Muscle layer of duodenum (tissue), 2 donors: ENCODE measurements around the gene PRKCQ.

Source experiments
- H3K27ac ChIP-seq: one replicate; pipeline ENCODE4 v1.7.0; 2013; ENCODE audit warnings: mild to moderate bottlenecking, low read length
- H3K27me3 ChIP-seq: one replicate; pipeline ENCODE4 v1.7.0; 2013; ENCODE audit warnings: low read depth, mild to moderate bottlenecking, control low read depth, low read length
- H3K36me3 ChIP-seq, 2 donors: one replicate each; pipeline ENCODE4 v1.7.0; 2013; ENCODE audit warnings: low read length in 2 of 2, control low read depth in 1 of 2, mild to moderate bottlenecking in 1 of 2; ENCODE audit not compliant: insufficient read depth in 2 of 2, control insufficient read depth in 1 of 2
- H3K4me1 ChIP-seq, 2 donors: one replicate each; pipeline ENCODE4 v1.7.0; 2013; ENCODE audit warnings: low read length in 2 of 2, mild to moderate bottlenecking in 2 of 2, control low read depth in 1 of 2, moderate library complexity in 1 of 2; ENCODE audit not compliant: insufficient read depth in 2 of 2, control insufficient read depth in 1 of 2
- H3K4me3 ChIP-seq, 2 donors: one replicate each; pipeline ENCODE4 v1.7.0; 2013; ENCODE audit warnings: low read length in 2 of 2, low read depth in 1 of 2, mild to moderate bottlenecking in 1 of 2
- H3K9me3 ChIP-seq, 2 donors: one replicate each; pipeline ENCODE4 v1.7.0; 2013; ENCODE audit warnings: low read length in 2 of 2, control low read depth in 1 of 2, mild to moderate bottlenecking in 1 of 2; ENCODE audit not compliant: control insufficient read depth in 1 of 2
- donor health status: healthy.

PRKCQ gene

DNA sequence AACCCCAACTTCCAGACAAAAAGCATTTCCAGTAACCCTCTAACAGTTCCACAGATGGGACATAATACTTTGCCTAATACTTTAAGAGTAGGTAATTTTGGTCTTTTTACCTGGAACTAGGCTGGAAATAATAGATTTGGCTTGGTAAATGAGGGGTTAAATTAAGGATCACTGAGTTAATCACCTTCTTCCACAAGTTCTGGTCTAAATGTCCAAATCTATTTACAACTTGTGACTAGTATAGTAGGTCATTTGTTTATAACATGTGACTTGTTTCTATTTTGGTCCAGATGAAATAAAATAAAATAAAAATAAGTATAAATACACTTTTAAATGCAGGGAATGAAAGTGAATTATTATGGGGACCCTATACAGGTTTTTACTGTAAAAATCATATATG is 80.1 kb downstream of the PRKCQ start:
- no peak overlapping the region for H3K27ac ChIP-seq
- H3K27me3 ChIP-seq = no peaks in the 10 kb centered on the region
- no peaks in the 10 kb centered on the region for H3K9me3 ChIP-seq
- H3K4me1 ChIP-seq = no peaks in the 10 kb centered on the region
- H3K4me3 ChIP-seq = no peak overlapping the region
- no peaks in the 10 kb centered on the region for H3K36me3 ChIP-seq

DNA sequence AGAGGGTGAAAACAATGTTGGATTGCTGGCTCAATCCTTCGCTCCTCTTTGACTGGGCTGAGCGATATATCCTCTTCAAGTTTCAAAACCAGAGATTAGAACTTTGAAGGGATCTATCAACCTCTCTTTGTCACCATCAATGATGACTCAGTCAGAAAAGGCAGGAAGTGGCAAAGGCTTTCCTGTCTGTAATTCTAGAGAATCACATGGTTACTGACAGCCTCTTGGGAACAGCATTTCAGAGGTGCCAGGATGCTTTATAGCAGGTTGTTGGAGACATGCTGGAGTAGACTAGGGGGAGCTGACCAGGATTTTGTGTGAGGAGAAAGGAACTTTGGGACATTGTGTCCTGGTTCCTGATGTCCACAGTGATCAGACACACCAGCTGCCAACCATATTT is 81.3 kb downstream of the PRKCQ start:
- H3K4me1 ChIP-seq = no peaks in the 10 kb centered on the region
- no peaks in the 10 kb centered on the region for H3K9me3 ChIP-seq
- H3K27ac ChIP-seq = no peak overlapping the region
- no peaks in the 10 kb centered on the region for H3K27me3 ChIP-seq
- H3K36me3 ChIP-seq = no peaks in the 10 kb centered on the region
- H3K4me3 ChIP-seq = no peak overlapping the region

DNA sequence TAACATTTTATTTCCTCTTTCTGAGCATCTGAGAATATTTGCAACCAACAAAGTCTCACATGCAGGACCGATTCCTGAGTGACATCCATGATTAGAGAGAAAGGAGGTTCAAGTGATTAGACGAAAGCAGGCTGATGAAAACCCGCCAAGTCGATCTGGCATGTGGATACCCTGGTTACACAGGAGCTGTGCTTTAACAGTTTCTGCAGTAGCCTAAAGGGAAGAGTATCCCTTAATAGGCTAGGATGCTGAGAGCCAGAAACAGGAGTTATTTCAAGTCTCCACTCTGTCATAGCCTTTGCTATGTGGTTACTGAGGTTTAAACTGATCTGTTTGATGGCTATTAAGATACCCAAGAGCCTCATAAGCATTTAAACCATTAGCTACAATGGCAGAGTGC is 82.5 kb downstream of the PRKCQ start:
- H3K9me3 ChIP-seq = no peaks in the 10 kb centered on the region
- no peak overlapping the region for H3K27ac ChIP-seq
- no peak overlapping the region for H3K4me3 ChIP-seq
- H3K36me3 ChIP-seq = no peaks in the 10 kb centered on the region
- H3K27me3 ChIP-seq = no peaks in the 10 kb centered on the region
- H3K4me1 ChIP-seq = no peaks in the 10 kb centered on the region

DNA sequence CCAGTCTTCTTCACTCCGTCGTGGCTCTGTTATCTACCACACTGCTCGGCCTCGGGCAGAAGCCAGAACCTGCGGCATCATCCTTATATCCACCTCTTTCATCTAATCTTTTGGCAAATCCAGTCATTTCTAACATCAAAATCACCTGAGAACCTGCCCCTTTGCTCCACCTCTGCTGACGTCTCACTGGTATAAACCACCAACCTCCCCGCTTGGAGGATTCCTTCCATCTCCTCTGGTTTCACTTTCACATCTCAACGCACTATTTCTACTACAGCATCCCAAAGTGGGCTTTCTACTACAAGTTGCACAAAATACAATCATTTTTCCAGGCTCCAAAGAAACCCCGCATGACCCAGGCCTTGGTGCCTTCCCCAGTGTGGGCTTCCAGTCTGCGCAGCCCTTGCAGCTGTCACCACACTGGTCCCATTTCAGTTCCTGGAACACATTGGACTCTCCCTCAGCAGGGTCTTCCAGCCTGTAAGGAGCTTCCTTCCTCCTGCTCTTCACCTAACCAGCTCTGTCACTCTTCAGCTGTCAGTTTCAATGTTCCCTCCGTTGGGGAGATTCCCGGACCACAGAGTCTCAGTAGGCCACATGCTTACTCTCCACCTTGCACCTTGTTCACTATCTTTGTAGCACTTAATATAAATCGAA is 85.0 kb downstream of the PRKCQ start:
- Histone ChIP-seq H3K27me3 (no peaks in the 10 kb centered on the region), H3K4me3 (no peak overlapping the region), H3K27ac (no peak overlapping the region), H3K36me3 (no peaks in the 10 kb centered on the region), H3K9me3 (no peaks in the 10 kb centered on the region), H3K4me1 (no peaks in the 10 kb centered on the region)

DNA sequence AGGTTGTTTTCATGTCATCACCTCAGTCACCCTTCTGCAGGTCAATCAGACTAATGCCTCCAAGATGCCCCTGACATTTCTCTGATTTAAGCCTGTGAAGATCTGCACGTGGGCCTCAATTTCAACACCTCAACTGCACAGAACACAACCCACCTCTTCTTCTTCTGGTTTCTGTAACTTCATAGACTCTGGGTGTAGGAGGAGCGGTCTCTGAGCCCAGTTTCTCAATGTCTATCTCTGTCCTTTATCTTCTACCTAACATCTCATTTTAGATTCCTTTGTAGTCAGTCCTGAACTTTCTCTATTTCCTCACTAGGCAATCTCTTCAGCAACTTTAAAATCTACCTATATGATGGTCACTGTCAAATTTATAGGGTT is 85.6 kb downstream of the PRKCQ start:
- Histone ChIP-seq H3K4me3 (no peak overlapping the region), H3K27ac (no peak overlapping the region), H3K9me3 (no peaks in the 10 kb centered on the region), H3K4me1 (no peaks in the 10 kb centered on the region), H3K36me3 (no peaks in the 10 kb centered on the region), H3K27me3 (no peaks in the 10 kb centered on the region)

DNA sequence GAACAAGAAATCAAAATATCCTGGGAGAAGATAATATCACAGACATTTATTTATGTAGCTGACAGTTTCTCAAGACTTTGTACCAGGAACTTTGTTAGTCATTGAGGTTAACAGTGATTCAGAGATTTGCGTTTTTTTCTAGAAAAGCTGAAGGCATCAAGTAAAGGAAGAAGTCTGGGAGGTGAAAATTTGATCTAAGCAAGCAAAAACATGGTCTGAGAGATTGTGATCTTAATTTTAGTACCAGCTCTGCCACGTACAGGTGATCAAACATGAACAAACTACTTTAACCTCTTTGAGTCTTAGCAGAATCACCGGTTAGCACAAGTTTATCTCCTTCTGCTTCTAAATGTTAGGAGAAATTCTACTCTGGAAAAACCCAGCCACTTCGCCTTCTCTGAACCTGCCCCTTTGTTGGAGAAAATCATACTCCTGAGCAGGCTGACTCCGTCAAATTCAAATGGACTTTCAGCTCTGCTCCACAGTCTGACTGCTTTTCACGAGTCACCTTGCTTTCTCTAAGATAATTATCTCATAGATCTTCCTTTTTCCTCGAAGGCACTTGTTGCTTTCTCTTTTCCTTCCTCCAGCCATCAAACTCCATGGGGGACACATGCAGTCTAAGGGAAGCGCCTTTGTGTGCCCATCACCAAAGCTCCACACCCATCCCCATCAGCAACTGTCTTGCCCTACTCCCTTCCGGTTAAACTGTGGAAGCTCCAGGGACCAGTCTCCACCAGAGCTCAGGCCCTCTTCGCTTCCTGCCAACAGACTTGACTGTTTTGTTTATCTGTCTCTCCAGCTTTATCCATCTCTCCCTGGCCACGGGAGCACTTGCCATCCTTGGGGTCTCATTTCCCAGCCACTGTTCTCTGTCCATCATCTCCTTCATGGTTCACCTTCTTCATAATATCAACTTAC is 86.3 kb downstream of the PRKCQ start:
- no peak overlapping the region for H3K27ac ChIP-seq
- no peak overlapping the region for H3K4me3 ChIP-seq
- H3K9me3 ChIP-seq = no peaks in the 10 kb centered on the region
- no peaks in the 10 kb centered on the region for H3K27me3 ChIP-seq
- H3K4me1 ChIP-seq = no peaks in the 10 kb centered on the region
- no peaks in the 10 kb centered on the region for H3K36me3 ChIP-seq

DNA sequence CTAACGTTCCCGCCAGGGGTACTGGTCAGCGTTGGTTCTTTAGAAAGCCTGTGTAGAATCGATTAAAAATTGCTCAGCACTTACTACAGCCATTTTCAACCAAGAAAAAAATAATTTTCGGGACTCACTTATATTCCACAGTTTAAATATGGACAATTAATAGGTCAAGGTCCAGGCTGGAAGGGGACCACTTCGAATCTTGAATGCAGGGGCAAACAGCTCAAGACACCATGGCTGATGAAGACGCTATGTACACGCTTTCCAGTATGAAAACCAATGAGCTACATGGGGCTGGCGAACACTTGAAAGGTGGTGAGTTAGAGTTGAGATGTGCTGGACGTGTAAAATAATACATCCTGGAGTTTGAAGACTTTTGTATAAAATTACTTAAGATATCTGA is 87.2 kb downstream of the PRKCQ start:
- Histone ChIP-seq H3K4me1 (no peaks in the 10 kb centered on the region), H3K27me3 (no peaks in the 10 kb centered on the region), H3K4me3 (no peak overlapping the region), H3K27ac (no peak overlapping the region), H3K36me3 (no peaks in the 10 kb centered on the region), H3K9me3 (no peaks in the 10 kb centered on the region)

DNA sequence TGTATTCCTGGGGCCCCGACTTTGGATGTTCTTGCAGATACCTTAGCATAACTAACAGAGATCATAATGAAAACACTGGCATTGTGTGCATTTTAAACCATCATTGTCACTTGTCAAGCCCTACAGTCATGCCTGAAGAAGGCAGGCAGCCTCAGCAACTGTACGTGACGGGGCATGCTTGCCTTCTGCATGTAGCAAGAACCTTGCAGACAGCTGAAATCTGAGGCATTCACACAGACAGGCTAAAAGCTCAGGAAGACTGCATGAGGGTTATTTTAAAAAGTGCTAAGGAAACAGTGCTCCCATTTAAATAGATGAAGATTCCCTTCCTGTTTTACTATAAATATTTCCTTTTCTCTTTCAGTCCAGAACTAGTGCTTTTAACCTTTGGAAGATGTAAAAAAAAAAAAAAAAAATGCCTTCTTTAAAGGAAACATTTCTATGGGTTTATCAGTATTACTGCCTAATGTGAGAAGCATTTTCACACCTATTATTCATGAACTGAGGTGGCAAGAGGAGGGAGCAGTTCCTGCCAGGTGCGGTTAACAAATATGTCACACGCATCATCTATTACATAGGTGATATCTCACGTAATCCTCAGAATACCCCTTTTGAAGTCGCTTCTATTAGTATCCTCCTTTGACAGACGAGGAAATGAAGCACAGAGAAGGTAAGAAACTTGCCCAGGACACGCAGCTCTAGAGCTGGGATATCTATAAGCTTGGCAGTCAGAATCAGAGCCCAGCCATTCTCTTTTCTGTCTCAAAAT is 88.1 kb downstream of the PRKCQ start:
- Histone ChIP-seq H3K27me3 (no peaks in the 10 kb centered on the region), H3K9me3 (no peaks in the 10 kb centered on the region), H3K36me3 (no peaks in the 10 kb centered on the region), H3K4me3 (no peak overlapping the region), H3K4me1 (no peaks in the 10 kb centered on the region), H3K27ac (no peak overlapping the region)

DNA sequence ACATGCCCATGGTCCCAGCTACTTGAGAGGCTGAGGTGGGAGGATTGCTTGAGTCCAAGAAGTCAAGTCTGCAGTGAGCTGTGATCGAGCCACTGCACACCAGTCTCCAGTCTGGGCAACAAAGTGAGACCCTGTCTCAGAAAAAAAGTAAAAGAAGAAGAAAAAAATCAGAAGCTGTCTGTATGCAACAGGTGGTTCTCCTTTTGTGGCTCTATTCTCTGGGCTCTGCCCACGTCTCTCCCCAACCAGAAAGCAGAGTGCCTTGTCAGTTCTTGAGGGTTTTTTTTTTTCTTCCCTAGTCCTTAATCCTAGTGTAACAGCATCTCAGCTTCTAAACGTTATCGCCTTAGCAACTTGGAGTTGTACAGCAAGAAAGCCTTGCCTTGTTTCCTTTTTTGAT is 89.5 kb downstream of the PRKCQ start:
- Histone ChIP-seq H3K27ac (no peak overlapping the region), H3K36me3 (no peaks in the 10 kb centered on the region), H3K4me3 (no peak overlapping the region), H3K9me3 (no peaks in the 10 kb centered on the region), H3K4me1 (no peaks in the 10 kb centered on the region), H3K27me3 (no peaks in the 10 kb centered on the region)

DNA sequence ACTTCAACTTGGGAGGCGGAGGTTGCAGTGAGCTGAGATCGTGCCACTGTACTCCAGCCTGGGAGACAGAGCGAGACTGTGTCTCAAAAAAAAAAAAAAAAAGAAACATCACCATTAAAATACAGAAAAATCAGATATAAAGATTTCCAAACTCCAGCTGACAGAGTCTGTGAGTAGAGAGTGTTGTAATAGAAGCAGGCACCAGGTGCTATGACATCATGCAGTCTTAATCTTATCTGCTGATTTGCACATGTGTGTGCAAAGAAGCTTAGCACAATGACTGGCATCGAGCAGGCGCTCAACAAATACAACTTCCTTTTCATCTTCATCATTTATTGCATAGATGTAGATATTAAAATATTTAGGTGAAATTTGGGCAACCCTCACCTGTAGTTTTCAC is 92.2 kb downstream of the PRKCQ start:
- H3K27me3 ChIP-seq = no peaks in the 10 kb centered on the region
- H3K27ac ChIP-seq = no peak overlapping the region
- H3K4me3 ChIP-seq = no peak overlapping the region
- H3K36me3 ChIP-seq = no peaks in the 10 kb centered on the region
- H3K4me1 ChIP-seq = no peaks in the 10 kb centered on the region
- H3K9me3 ChIP-seq = no peaks in the 10 kb centered on the region

DNA sequence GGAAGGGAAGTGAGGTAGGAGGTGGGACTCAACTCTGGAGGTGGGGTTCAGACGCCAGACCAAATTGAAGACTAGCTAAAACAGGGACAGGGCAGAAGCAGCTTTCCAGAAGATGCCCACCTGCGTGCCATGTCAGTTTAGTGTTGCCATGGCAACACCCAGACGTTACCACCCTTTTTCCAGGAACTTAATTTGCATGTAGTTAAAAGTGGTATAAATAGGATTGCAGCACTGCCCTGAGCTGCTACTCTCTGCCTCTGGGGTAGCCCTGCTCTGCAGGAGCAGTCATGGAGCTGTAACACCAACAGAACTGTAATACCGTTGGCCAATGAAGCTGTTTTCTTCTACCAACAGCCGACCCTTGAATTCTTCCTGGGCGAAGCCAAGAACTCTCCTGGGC is 93.8 kb downstream of the PRKCQ start:
- H3K27ac ChIP-seq = no peak overlapping the region
- H3K4me3 ChIP-seq = no peak overlapping the region
- no peaks in the 10 kb centered on the region for H3K9me3 ChIP-seq
- no peaks in the 10 kb centered on the region for H3K36me3 ChIP-seq
- no peaks in the 10 kb centered on the region for H3K4me1 ChIP-seq
- H3K27me3 ChIP-seq = no peaks in the 10 kb centered on the region
